Measurements from ENCODE around the gene SGSM1.
"Not testable (repeated sequence)": the region's sequence is repeated elsewhere in the genome, so short reads cannot be mapped to it uniquely, and the experiment has no call there.

SGSM1 gene

GRCh38 chr22:24809331-24809730 is 3.3 kb downstream of the SGSM1 start:
- DNase-seq = no peak

DNA sequence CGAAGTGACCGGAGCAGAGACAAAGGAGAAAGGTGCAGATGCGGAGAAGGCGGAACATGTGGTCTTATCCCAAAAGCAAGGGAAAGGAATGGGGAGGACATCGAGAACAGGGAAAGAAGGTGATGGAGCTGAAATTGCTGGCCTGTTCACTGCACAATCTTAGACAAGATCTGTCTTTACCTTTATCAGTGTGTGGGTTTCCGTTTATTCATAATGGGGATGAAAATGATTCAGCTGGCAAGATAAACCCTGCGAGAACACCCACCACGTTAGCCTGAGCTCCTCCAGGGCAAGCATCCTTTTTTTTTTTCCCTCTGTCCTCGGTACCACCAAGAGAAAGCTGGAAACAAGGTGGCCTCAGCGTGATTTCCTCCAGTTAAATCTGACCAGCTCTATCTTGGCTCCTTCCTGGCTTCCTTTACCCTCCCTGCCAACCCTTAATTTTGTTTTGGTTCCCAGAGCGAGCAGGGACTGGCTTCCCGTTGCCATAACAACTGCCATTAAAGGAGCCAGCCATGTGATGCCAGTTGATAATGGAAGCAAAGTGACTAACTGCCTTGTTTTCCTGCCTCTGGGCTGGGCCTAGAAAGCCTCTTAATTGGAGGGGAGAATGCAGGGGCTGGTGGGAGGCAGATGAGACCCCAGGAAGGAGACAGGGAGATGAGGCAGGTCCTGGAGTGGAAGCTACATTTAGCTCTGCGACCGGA is 4.2 kb downstream of the SGSM1 start:
- DNase-seq = no peak

- no peak for DNase-seq
These were observed 7.2 kb downstream of the SGSM1 start for GRCh38 chr22:24812950-24813775.

GRCh38 chr22:24813861-24814770 is 8.1 kb downstream of the SGSM1 start:
- DNase-seq = no peak

DNA sequence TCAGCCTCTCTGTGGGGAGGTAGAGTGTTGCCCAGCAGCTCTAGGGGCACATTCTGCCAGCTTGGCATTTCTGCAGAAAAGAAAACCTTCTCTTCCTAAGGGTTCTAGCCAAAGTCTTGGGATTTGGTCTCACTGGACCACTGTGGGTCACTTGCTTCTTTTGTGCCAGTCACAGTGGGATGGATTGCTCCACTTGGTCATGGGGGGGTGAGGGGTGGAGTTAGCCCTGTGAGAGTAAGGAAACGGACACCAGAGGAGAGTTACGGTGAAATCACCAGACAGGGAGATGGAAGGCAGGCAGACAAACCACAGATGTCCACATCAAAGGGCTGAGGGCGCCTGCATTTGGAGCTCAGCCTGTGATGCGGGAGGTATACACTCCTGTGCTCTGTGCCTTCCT is 10.8 kb downstream of the SGSM1 start:
- no peak for DNase-seq

GRCh38 chr22:24819487-24819886 is 13.5 kb downstream of the SGSM1 start:
- no peak for DNase-seq

DNA sequence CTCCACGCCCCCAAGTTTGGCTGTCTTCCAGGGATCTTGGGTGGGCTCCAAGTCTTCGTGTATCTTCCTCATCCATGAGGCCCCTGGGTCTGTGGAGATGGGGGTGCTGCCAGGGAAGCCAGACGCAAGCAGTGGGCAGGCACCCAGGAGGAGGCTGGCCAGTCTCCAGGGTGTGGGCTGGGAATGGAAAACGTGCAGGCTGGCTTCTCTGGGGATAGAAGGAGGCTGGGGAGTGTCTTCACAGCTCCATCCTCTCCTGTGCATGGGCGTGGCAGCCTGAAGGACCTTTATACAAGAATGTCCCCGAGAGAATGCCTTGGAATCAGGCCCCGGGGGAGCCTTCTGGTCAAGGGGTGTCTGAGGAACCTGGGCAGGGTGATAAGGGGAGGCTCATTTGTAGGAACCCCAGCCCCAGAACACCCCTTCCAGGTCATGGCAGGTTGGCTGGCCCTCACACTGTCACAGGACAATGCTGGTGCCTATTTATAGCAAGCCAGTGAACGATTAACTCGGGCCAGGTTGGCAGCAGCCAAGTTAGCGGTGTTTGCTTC is 14.0 kb downstream of the SGSM1 start:
- no peak for DNase-seq

DNA sequence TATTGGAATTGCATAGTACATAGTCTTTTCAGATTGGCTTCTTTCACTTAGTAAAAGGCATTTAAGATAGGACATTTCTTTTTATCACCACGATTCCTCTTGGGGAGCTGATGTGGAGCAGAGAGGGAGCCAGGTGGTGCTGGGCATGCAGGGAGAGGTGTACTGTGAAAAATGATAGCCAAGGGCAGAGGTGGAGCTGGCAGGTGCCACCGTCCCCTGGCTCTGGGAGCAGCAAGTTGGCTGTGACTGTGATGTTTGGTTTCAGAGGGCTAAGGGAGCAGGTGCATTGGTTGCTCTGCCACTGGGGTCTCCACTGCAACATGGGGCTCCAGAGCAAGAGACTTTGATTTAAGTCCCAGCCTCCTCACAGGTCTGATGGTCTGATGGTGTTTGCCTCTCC is 16.5 kb downstream of the SGSM1 start:
- no peak for DNase-seq

DNA sequence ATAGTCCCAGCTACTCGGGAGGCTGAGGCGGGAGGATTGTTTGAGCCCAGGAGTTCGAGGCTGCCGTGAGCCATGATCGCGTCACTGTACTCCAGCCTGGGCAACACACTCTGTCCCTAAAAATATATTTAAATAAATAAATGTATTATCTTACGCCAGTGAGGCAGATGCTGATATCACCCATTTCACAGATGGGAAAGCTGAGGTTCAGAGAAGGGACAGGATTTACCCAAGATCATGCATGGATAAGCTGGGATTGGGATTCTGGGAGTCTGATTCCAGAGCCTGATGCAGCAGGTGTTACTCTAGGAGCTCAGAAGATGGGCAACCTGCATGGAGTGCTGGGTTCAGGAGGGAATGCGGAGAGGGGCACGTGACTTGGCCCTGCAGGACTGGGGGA is 17.8 kb downstream of the SGSM1 start:
- DNase-seq = no peak

DNA sequence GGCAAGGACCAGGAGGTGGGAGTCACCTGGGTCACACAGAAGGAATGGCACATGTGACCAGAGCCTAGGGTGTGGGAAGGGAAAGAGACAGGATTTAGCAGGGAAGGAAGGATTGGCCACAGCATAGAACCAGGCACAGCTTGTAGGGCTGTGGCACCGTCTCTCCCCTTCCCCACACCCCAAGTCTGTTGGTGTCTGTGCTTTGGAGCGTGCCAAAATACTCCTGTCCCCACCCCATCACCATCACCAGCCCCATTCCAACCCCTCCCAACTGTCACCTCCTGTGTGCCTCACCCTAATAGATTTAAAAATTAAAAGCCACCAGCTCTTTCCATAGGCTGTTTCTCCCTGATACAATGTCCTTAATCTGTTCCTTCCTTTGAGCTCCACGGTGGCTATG is 18.2 kb downstream of the SGSM1 start:
- DNase-seq = no peak

- no peak for DNase-seq
These were observed 18.9 kb downstream of the SGSM1 start for GRCh38 chr22:24824915-24825314.

- no peak for DNase-seq
These were observed 20.8 kb downstream of the SGSM1 start for GRCh38 chr22:24826710-24827285.

GRCh38 chr22:24827296-24827695 is 21.3 kb downstream of the SGSM1 start:
- no peak for DNase-seq

DNA sequence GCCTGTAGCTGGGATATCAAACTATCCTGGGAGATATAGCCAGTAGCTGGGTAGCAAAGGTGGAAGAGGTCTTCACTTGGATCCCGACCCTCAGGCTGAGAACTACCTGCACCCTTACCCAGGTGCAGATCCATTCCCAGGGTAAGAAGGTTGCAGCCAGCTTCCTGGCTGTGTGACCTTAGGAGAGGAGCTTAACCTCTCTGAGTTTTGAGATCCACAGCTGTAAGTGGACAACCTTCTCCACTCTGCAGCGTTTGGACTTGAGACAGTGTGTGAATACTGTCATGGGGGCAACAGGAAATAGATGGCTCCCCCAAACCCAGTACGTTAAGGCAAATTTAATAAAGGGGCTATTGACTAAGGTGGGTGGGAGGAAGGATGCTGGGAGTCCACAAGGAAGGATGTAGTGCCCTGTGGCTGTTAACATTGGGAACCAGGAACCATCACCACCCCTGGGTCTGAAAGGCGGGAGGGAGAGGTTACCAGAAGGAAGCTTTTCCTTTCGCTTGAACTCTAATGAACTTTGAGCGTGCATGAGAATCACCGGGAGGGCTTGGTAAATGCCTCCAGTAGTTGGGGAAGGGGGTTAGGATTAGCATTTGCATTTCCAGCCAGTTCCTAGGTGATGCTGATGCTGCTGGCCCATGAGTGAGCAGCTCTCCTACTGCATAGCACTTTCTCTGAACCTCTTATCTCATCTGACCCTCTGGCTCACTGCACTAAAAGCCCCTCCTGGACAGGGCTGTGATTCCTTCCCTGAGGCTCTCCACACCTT is 24.4 kb downstream of the SGSM1 start:
- DNase-seq = no peak

DNA sequence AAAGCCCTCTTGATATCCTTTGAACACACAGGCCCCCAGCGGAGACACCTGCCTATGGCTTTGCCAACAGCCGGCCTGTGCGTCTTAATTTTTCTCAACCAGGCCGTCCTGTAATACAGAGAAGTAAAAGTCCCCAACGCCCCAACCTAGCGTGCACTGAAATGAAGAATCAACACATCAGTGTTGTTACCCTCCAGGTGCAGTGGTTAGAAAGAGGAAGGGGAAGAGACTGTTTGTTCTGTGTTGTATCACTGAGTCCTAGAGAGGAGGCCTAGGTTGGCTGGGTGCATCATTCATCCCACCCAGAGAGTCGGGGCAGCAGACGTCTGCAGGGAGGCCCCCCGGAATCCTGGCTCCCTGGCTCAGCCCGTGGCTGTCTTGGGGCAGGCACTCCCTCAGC is 25.7 kb downstream of the SGSM1 start:
- DNase-seq = no peak

GRCh38 chr22:24833881-24834495 is 28.0 kb downstream of the SGSM1 start:
- DNase-seq = no peak

DNA sequence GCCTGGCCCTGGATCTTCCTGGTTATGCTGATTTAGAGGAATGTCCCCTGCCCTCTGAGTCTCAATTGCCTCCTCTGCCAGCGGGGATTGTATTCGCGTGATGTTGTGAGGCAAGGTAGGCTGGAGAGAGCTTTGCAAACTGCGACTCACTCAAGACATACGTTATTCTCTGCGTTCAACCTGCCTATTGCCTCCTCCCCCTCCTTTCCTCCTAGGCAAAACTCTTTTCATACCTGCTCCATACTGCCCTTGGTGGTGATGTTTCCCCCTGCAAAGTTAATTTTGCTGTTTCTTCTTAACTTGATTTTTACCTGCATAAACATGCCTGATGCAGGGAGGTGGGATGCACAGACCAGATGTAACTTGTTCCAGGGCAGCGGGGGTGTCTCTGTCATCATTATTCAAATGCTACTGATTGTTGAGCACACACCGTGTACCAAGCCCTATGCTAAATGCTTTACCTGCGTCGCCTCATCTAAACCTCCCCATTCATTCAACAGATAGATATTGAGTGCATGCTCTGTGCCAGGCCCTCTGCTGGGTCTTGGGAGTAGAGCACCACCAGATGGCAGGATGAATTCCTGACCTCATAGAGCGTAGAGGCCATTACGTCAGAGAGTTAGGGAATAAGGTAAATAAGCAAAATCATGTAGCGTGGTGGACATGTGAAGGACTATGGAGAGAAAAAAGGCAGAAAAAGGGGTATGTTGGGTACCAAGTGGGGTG is 29.0 kb downstream of the SGSM1 start:
- no peak for DNase-seq

- DNase-seq = no peak
These were observed 30.3 kb downstream of the SGSM1 start for GRCh38 chr22:24836282-24836681.

DNA sequence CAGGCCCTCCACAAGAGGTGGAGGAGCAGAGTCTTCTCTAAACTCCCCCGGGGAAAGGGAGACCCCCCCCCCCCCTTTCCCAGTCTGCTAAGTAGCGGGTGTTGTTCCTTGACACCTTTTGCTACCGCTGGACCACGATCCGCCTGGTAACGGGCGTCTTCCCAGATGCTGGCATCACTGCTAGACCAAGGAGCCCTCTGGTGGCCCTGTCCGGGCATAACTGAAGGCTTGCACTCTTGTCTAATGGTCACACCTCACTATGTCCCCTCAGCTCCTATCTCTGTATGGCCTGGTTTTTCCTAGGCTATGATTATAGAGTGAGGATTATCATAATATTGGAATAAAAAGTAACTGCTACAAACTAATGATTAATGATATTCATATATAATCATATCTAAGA is 31.5 kb downstream of the SGSM1 start:
- not testable (repeated sequence) for DNase-seq

- no peak for DNase-seq
These were observed 35.2 kb downstream of the SGSM1 start for GRCh38 chr22:24841261-24841660.

- DNase-seq = no peak
These were observed 37.0 kb downstream of the SGSM1 start for GRCh38 chr22:24843048-24843447.

Measured in activated T-cell treated with anti-CD3 and anti-CD28 coated beads, Interleukin-2, amount 50 U/mL, for 1 hour (primary cell).